Hepatocyte (in vitro differentiated cells): ENCODE measurements around the gene PPCDC. TPM values are rescaled to one million over a fixed set of nuclear protein-coding genes. Genes with fewer than 3 reads are reported as not detected.

Experiments
- DNase-seq: peaks from one replicate; pipeline ENCODE4 v3.0.0-alpha.2; 2016; ENCODE audit warnings: low spot score
- H2AFZ ChIP-seq: fragments of 200-600 bp; sonication (generic); 2 replicates; pipeline ENCODE4 v1.6.0; 2016; ENCODE audit warnings: antibody characterized with exemption, mild to moderate bottlenecking
- H3K27ac ChIP-seq: fragments of 200-600 bp; sonication (generic); 2 replicates; pipeline ENCODE4 v1.5.1; 2016; ENCODE audit warnings: mild to moderate bottlenecking
- H3K27me3 ChIP-seq: fragments of 200-600 bp; sonication (generic); 2 replicates; pipeline ENCODE4 v1.6.1; 2016
- H3K36me3 ChIP-seq: fragments of 200-600 bp; sonication (generic); replicated peaks from 2 replicates; pipeline ENCODE4 v1.5.1; 2016; ENCODE audit warnings: low read depth; ENCODE audit not compliant: insufficient read depth
- H3K4me1 ChIP-seq: fragments of 200-600 bp; sonication (generic); 2 replicates; pipeline ENCODE4 v1.5.1; 2016; ENCODE audit warnings: mild to moderate bottlenecking, moderate library complexity; ENCODE audit not compliant: insufficient read depth
- H3K4me2 ChIP-seq: fragments of 200-600 bp; sonication (generic); 2 replicates; pipeline ENCODE4 v1.6.0; 2016
- H3K4me3 ChIP-seq: fragments of 200-600 bp; sonication (generic); 2 replicates; pipeline ENCODE4 v1.5.1; 2016; ENCODE audit warnings: mild to moderate bottlenecking
- H3K79me2 ChIP-seq: fragments of 200-600 bp; sonication (generic); 2 replicates; pipeline ENCODE4 v1.6.0; 2017; ENCODE audit warnings: mild to moderate bottlenecking
- H3K9me2 ChIP-seq: fragments of 200-600 bp; sonication (generic); replicated peaks from 2 replicates; pipeline ENCODE4 v1.6.0; 2017; ENCODE audit warnings: mild to moderate bottlenecking; ENCODE audit not compliant: insufficient read depth
- H3K9me3 ChIP-seq: fragments of 200-600 bp; sonication (generic); 2 replicates; pipeline ENCODE4 v1.5.1; 2016; ENCODE audit warnings: low read depth, mild to moderate bottlenecking
- H4K20me1 ChIP-seq: fragments of 200-600 bp; sonication (generic); 2 replicates; pipeline ENCODE4 v1.6.0; 2016; ENCODE audit warnings: mild to moderate bottlenecking; ENCODE audit not compliant: insufficient read depth, poor library complexity, severe bottlenecking
- CTCF ChIP-seq: fragments of 200-600 bp; sonication (generic); IDR thresholded peaks from 2 replicates; pipeline ENCODE4 v1.5.1; 2016; ENCODE audit warnings: antibody characterized with exemption, mild to moderate bottlenecking; ENCODE audit not compliant: poor library complexity
- EZH2 ChIP-seq: fragments of 200-600 bp; sonication (generic); IDR thresholded peaks from 2 replicates; pipeline ENCODE4 v1.6.1; 2016; ENCODE audit warnings: antibody characterized with exemption, mild to moderate bottlenecking, borderline replicate concordance
- EZH2phosphoT487 ChIP-seq: fragments of 200-600 bp; sonication (generic); IDR thresholded peaks from one replicate; pipeline ENCODE4 v1.6.1; 2018; ENCODE audit warnings: antibody characterized with exemption, mild to moderate bottlenecking, low read depth, moderate library complexity; ENCODE audit not compliant: unreplicated experiment, severe bottlenecking
- WGBS: methylation state at CpG from one replicate; pipeline ENCODE4 v1.1.6; 2016; ENCODE audit warnings: low lambda C conversion rate; ENCODE audit errors: missing lambda C conversion rate; 5-methylcytosine and 5-hydroxymethylcytosine counted together
- polyA plus RNA-seq: library from polyadenylated mRNA; unstranded; fragments of >200 nt; fragmentation: Nextera tagmentation; extraction: Ambion mirVana; gene quantifications from 2 replicates; pipeline ENCODE4 v1.2.1, GENCODE V29; 2016
- total RNA-seq: library from RNA; depleted of rRNA; stranded (reverse); fragments of >200 nt; gene quantifications from 2 replicates; pipeline ENCODE4 v1.2.3, GENCODE V29; 2014

Gene PPCDC
- total and polyA plus RNA-seq, 2 experiments from 2014 or later, result 16.4 to 21.1 TPM

GRCh38 chr15:75019916-75020315 lies 3.5 kb upstream of the PPCDC start:
- Histone ChIP-seq H4K20me1 (no peaks in the 10 kb centered on the region), H3K27me3 (no peaks in the 10 kb centered on the region), H3K9me3 (no peaks in the 10 kb centered on the region), H2AFZ (no peak overlapping the region), H3K36me3 (no peaks in the 10 kb centered on the region), H3K4me3 (no peak overlapping the region), H3K79me2 (peaks cover 13% of the 10 kb centered on the region), H3K9me2 (no peaks in the 10 kb centered on the region), H3K4me1 (peaks cover 7% of the 10 kb centered on the region), H3K4me2 (no peak overlapping the region), H3K27ac (no peak overlapping the region)
- no peak for TF ChIP-seq CTCF
- no peak for TF ChIP-seq EZH2phosphoT487
- TF ChIP-seq EZH2, result no peak
- no peak for DNase-seq
- WGBS, result 82% methylated on average over 3 of the region's 3 CpGs

GRCh38 chr15:75021341-75021740 lies 2.0 kb upstream of the PPCDC start:
- Histone ChIP-seq H3K4me3 (no peak overlapping the region), H3K36me3 (no peaks in the 10 kb centered on the region), H2AFZ (no peak overlapping the region), H4K20me1 (no peaks in the 10 kb centered on the region), H3K79me2 (peaks cover 21% of the 10 kb centered on the region), H3K4me2 (no peak overlapping the region), H3K4me1 (peaks cover 7% of the 10 kb centered on the region), H3K9me3 (no peaks in the 10 kb centered on the region), H3K27me3 (no peaks in the 10 kb centered on the region), H3K9me2 (no peaks in the 10 kb centered on the region), H3K27ac (no peak overlapping the region)
- TF ChIP-seq EZH2, result no peak
- TF ChIP-seq CTCF, result no peak
- TF ChIP-seq EZH2phosphoT487, result no peak
- 94% methylated on average over 7 of the region's 8 CpGs for WGBS
- DNase-seq, result no peak

- Histone ChIP-seq H3K79me2 (peaks cover 21% of the 10 kb centered on the region), H3K27me3 (no peaks in the 10 kb centered on the region), H3K4me3 (no peak overlapping the region), H3K27ac (no peak overlapping the region), H3K4me2 (no peak overlapping the region), H4K20me1 (no peaks in the 10 kb centered on the region), H3K4me1 (peaks cover 7% of the 10 kb centered on the region), H3K36me3 (no peaks in the 10 kb centered on the region), H3K9me2 (no peaks in the 10 kb centered on the region), H3K9me3 (no peaks in the 10 kb centered on the region), H2AFZ (no peak overlapping the region)
- no peak for TF ChIP-seq CTCF
- TF ChIP-seq EZH2phosphoT487, result no peak
- TF ChIP-seq EZH2, result no peak
- 94% methylated on average over 2 of the region's 2 CpGs for WGBS
- no peak for DNase-seq
Observed at GRCh38 chr15:75022783-75023180, 608 bp upstream of the PPCDC start.
